OCI-LY3 (cell line): ENCODE measurements around the gene RGL1.

Experiments
- EZH2phosphoT487 ChIP-seq: fragments of 200-600 bp; shearing (Covaris generic); IDR thresholded peaks from 2 replicates; pipeline ENCODE4 v1.6.1; 2018; ENCODE audit warnings: antibody characterized with exemption, mixed run types, low read depth
- TF ChIP-seq, protein P1 (sequence below): fragments of 200-600, 300-600 bp; sonication (generic); IDR thresholded peaks from 2 replicates; pipeline ENCODE4 v1.5.1; 2014; ENCODE audit warnings: antibody characterized with exemption, low read length, low read depth

DNA sequence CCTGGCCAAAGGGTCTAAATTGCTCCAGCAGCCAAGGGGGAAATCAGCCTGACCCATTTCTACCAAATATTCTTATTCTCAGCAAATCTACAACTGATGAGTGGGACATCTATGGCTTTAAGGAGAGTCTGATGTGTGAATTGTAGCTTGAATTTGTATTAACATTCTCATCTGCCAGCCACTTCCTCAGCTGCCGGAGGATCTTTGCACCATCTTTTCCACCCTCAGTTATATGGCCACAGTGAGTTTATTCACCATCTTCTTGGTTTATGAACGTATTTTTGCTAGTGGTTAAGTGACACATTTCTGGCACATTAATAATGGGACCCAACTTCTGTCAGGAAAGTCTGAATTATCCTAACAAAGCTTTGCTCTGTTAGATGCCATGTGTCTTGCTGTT, 163.0 kb downstream of the RGL1 start:
- TF ChIP-seq, protein P1, sequence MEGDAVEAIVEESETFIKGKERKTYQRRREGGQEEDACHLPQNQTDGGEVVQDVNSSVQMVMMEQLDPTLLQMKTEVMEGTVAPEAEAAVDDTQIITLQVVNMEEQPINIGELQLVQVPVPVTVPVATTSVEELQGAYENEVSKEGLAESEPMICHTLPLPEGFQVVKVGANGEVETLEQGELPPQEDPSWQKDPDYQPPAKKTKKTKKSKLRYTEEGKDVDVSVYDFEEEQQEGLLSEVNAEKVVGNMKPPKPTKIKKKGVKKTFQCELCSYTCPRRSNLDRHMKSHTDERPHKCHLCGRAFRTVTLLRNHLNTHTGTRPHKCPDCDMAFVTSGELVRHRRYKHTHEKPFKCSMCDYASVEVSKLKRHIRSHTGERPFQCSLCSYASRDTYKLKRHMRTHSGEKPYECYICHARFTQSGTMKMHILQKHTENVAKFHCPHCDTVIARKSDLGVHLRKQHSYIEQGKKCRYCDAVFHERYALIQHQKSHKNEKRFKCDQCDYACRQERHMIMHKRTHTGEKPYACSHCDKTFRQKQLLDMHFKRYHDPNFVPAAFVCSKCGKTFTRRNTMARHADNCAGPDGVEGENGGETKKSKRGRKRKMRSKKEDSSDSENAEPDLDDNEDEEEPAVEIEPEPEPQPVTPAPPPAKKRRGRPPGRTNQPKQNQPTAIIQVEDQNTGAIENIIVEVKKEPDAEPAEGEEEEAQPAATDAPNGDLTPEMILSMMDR = no peak
- TF ChIP-seq EZH2phosphoT487 = no peak
